Aorta (tissue), 5 donors: ENCODE results near the gene KRT6C. TPM values are rescaled to one million over a fixed set of nuclear protein-coding genes. Genes with fewer than 3 reads are reported as not detected.

Experiments used
- ATAC-seq: fragments of 200-7000 bp; cut with Tn5 transposase; one replicate; pipeline ENCODE4 v1.9.1; 2022; ENCODE audit warnings: moderate library complexity; ENCODE audit not compliant: low FRiP score
- DNase-seq, 2 donors: peaks; one replicate each; pipeline ENCODE4 v3.0.0-alpha.2; 2020
- H3K27ac ChIP-seq, 2 donors: one replicate each; pipeline ENCODE4 v1.5.1; 2013; ENCODE audit warnings: low read length in 2 of 2, mild to moderate bottlenecking in 2 of 2, moderate library complexity in 2 of 2, control low read depth in 1 of 2, inconsistent platforms in 1 of 2, low read depth in 1 of 2
- H3K27me3 ChIP-seq, 2 donors: one replicate each; pipeline ENCODE4 v1.6.1; 2013; ENCODE audit warnings: control low read depth in 1 of 2, low read length in 1 of 2, mild to moderate bottlenecking in 1 of 2, moderate library complexity in 1 of 2; ENCODE audit not compliant: insufficient read depth in 2 of 2, control insufficient read depth in 1 of 2
- H3K36me3 ChIP-seq, 2 donors: one replicate each; pipeline ENCODE4 v1.6.1; 2013; ENCODE audit warnings: control low read depth in 1 of 2, low read length in 1 of 2, mild to moderate bottlenecking in 1 of 2; ENCODE audit not compliant: insufficient read depth in 2 of 2, control insufficient read depth in 1 of 2
- H3K4me1 ChIP-seq, 2 donors: one replicate each; pipeline ENCODE4 v1.6.1; 2013; ENCODE audit warnings: low read length in 2 of 2, control low read depth in 1 of 2, mild to moderate bottlenecking in 1 of 2, moderate library complexity in 1 of 2; ENCODE audit not compliant: insufficient read depth in 2 of 2, control insufficient read depth in 1 of 2
- H3K4me3 ChIP-seq, 2 donors: one replicate each; pipeline ENCODE4 v1.5.1; 2013; ENCODE audit warnings: low read length in 2 of 2, control low read depth in 1 of 2, mild to moderate bottlenecking in 1 of 2
- H3K9me3 ChIP-seq: one replicate; pipeline ENCODE4 v1.6.1; 2013; ENCODE audit warnings: mild to moderate bottlenecking, low read length; ENCODE audit not compliant: control insufficient read depth
- WGBS, 2 donors: extraction: QIAGEN DNeasy Blood & Tissue Kit; methylation state at CpG; one replicate each; pipeline ENCODE4 v1.1.7; 2013; 5-methylcytosine and 5-hydroxymethylcytosine counted together
- intact Hi-C, 2 donors: fragments of 100-400 bp; cut with DNase I; formaldehyde crosslinking; loops; one replicate each; pipeline versions ENCODE4 v1.14.2 to v1.15.0; 2022
- long read RNA-seq, 2 donors: library from polyadenylated mRNA; unstranded; transcript quantifications; one replicate each; pipeline ENCODE4 v2.0.0, GENCODE V29; 2020 to 2021
- polyA plus RNA-seq, 2 donors: library from polyadenylated mRNA; stranded (reverse); fragments of 200-250 nt; gene quantifications; one replicate each; pipeline ENCODE4 v1.2.3, GENCODE V29; 2013
- total RNA-seq, 2 donors: library from RNA; stranded (reverse); fragmentation: NEBNext Ultra II Directional; extraction: Animal tissue kit (Norgen Biotek cat#: 25700); gene quantifications; one replicate each; pipeline ENCODE4 v1.2.1, GENCODE V29; 2021
- donor health status: healthy with polysubstance abuse.
- donor health status: Bipolar disorder and iron deficiency.
- donor health status: DM: no; HTN: no; CAD: no.
- donor health status: DM: no; HTN: no; CAD: no.
- donor health status: DM: yes; HTN: yes; CAD: no.

The KRT6C gene
- total RNA-seq (not detected), polyA plus RNA-seq (under 1 TPM; 0.08 to 0.25 TPM)
- long read RNA-seq, donor 1, result 0 reads
- long read RNA-seq, donor 2, result 0 reads

DNA sequence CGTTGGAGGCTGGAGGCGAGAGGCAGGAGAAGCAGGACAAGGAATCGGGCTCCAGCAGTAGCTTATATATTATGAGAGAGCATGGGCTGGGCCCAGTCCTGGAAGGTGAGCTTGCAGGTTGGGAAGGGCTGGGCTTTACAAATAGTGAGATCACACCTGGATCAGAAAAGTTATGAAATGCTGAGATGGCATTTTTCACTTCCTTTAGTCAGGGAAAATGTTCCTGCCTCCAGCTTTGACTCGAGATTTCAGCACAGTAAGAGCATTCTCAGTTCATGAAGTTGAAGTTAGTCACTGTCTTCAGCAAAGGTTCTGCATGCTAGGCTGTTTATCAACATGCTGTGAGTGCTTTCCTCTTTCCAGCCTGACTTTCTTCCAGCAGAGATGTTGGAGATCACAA, at the start of gene KRT6C:
TSS of gene KRT6C (minus strand) at position 38 of the 400 bp plus-strand sequence. CDS start 68 bp downstream, outside the sequence.
- no peaks in the 10 kb centered on the region for H3K27me3 ChIP-seq
- no peaks in the 10 kb centered on the region for H3K9me3 ChIP-seq
- intact Hi-C loops, result no loop called here
- H3K4me1 ChIP-seq, result no peaks in the 10 kb centered on the region
- WGBS, 2 donors, result 79 to 85% methylated on average over 4 of the region's 4 CpGs
- no peaks in the 10 kb centered on the region for H3K36me3 ChIP-seq
- DNase-seq, result no peak
- no peak for ATAC-seq
- H3K4me3 ChIP-seq, result no peak within 1 kb of the TSS
- no peak within 1 kb of the TSS for H3K27ac ChIP-seq

GRCh38 chr12:52522346-52523011, 48.9 kb upstream of the KRT6C start:
- Histone ChIP-seq H3K36me3 (no peaks in the 10 kb centered on the region), H3K27me3 (no peaks in the 10 kb centered on the region), H3K9me3 (no peaks in the 10 kb centered on the region), H3K4me3 (no peak overlapping the region), H3K27ac (no peak overlapping the region), H3K4me1 (no peaks in the 10 kb centered on the region)
- intact Hi-C loops, result no loop called here
- DNase-seq (no peak), ATAC-seq (no peak)
- WGBS, 2 donors, result 41% methylated on average over 10 of the region's 10 CpGs

DNA sequence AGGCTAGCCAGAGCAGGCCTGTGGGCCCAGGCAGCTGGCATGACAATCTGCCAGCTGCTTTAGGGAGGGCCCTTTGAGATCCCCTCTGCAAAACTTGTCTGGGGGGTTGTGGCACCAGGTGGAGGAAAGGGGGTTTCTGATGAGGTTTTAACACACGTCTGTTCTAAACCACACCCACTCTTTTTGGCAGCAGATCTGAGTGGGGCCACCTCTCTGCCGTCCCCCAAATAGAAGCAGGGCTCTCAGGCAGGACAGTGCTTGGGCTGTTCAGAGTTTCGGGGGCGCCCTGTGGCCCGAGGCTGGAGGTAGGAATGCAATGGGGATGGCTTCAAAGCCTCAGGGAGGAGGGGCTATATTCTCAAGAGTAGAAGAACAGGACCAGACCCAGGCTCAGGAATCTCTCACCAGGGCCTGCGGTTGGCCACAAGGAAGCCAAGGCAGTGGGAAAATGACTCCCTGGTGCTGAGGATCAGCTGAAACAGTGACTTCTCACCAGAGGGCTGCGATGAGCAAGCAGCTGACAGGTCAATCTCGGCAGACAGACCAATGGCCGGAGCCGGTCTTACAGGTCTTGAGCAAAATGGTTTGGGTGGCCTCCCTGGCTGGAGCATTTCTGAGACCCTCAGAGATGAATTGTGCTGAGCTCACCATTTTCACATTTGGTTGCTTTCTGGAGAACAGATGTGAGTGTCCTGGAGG, 48.1 kb upstream of the KRT6C start:
- Histone ChIP-seq H3K4me1 (no peaks in the 10 kb centered on the region), H3K27ac (peak overlapping the region in 1 of 2 donors; percentile 23), H3K27me3 (no peaks in the 10 kb centered on the region), H3K9me3 (no peaks in the 10 kb centered on the region), H3K36me3 (no peaks in the 10 kb centered on the region), H3K4me3 (no peak overlapping the region)
- intact Hi-C loops, result no loop called here
- WGBS, 2 donors, result 83 to 86% methylated on average over 10 of the region's 10 CpGs
- no peak for ATAC-seq
- DNase-seq, result no peak

DNA sequence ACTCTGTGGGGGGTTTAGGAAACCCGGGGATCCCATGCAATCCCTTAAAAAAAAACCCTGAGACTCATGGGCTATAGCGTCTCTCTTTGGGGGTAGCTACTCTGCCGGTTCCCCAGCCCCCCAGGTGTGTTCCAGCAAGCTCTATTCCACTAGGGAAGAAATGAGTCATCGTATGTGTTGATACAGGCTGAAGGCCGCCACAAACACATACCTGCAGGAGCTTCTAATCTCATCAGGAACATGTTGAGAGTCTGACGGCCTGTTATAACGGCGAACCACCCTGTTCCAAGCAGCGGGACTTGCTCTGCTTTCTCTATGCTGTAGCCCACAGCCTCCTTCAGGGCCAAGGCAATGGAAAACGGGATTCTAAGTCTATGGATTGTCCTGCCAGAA, 47.6 kb upstream of the KRT6C start:
- Histone ChIP-seq H3K4me3 (no peak overlapping the region), H3K4me1 (no peaks in the 10 kb centered on the region), H3K9me3 (no peaks in the 10 kb centered on the region), H3K36me3 (no peaks in the 10 kb centered on the region), H3K27me3 (no peaks in the 10 kb centered on the region), H3K27ac (peak overlapping the region in 1 of 2 donors; percentile 23)
- DNase-seq (no peak), ATAC-seq (no peak)
- 65 to 68% methylated on average over 10 of the region's 10 CpGs for WGBS, 2 donors
- intact Hi-C loops, result no loop called here

- H3K4me1 ChIP-seq, result no peaks in the 10 kb centered on the region
- no peak within 1 kb of the TSS for H3K27ac ChIP-seq
- no peak for ATAC-seq
- intact Hi-C loops, result loop anchor here in 1 of 2 donors (10.0 kb wide), 1 partner anchor 365 kb away; no protein-coding TSS in a partner anchor
- WGBS, 2 donors, result 90 to 92% methylated on average over 29 of the region's 29 CpGs
- no peaks in the 10 kb centered on the region for H3K36me3 ChIP-seq
- H3K4me3 ChIP-seq, result no peak within 1 kb of the TSS
- H3K27me3 ChIP-seq, result no peaks in the 10 kb centered on the region
- no peaks in the 10 kb centered on the region for H3K9me3 ChIP-seq
- DNase-seq, result peak in 1 of 2 donors; percentile 42
Measured at GRCh38 chr12:52519826-52520662, 46.4 kb upstream of the KRT6C start, which contains the start of gene KRT5. TSS of gene KRT5 (minus strand) at chr12:52520394. CDS start at chr12:52520296, 98 bp downstream.

DNA sequence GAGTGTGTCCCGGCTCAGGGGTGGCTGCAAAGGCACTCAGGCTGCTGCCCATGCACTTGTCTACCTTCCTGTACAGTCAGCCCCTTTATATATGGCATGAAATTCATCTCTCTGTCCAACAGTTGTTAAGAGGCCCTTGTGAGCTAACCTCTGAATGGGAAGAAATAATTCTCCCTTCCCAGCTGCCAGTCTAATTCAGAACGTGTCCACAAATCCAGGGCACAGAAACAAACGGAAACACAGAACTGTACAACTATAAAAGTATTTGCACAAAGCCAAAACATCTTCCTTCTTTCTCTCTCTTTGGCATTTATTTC, 45.7 kb upstream of the KRT6C start:
- intact Hi-C loops, result loop anchor here in 1 of 2 donors (10.0 kb wide), 1 partner anchor 365 kb away; no protein-coding TSS in a partner anchor

GRCh38 chr12:52518574-52519386, 45.2 kb upstream of the KRT6C start:
- H3K4me1 ChIP-seq, result no peaks in the 10 kb centered on the region
- H3K27ac ChIP-seq, result no peak overlapping the region
- DNase-seq (no peak), ATAC-seq (no peak)
- H3K27me3 ChIP-seq, result no peaks in the 10 kb centered on the region
- H3K4me3 ChIP-seq, result no peak overlapping the region
- no peaks in the 10 kb centered on the region for H3K36me3 ChIP-seq
- intact Hi-C loops, result loop anchor here in 1 of 2 donors (10.0 kb wide), 1 partner anchor 364 kb away; no protein-coding TSS in a partner anchor
- H3K9me3 ChIP-seq, result no peaks in the 10 kb centered on the region
- WGBS, 2 donors, result 79 to 88% methylated on average over 8 of the region's 8 CpGs

More for the DNA sequence above, 45.7 kb upstream of the KRT6C start:
- H3K27me3 ChIP-seq, result no peaks in the 10 kb centered on the region
- H3K27ac ChIP-seq, result no peak overlapping the region
- 72 to 74% methylated on average over 3 of the region's 3 CpGs for WGBS, 2 donors
- no peak overlapping the region for H3K4me3 ChIP-seq
- DNase-seq, result no peak
- no peaks in the 10 kb centered on the region for H3K4me1 ChIP-seq
- H3K36me3 ChIP-seq, result no peaks in the 10 kb centered on the region
- no peaks in the 10 kb centered on the region for H3K9me3 ChIP-seq
- no peak for ATAC-seq

DNA sequence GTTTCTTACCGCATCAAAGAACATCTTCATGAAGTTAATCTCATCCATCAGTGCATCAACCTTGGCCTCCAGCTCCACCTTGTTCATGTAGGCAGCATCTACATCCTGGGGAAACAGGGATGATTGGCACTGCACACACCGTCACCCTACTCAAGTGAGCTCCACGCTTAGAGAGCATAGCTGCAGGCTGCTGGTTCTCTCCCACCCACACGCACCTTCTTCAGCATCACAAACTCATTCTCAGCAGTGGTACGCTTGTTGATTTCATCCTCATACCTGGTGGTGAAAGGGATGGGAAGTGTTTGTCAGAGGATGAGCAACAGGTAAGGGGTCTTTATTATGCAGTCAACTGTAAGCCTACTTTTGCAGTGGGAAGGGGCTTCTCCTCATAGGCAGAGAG, 44.3 kb upstream of the KRT6C start:
- no peaks in the 10 kb centered on the region for H3K36me3 ChIP-seq
- no peaks in the 10 kb centered on the region for H3K27me3 ChIP-seq
- H3K9me3 ChIP-seq, result no peaks in the 10 kb centered on the region
- H3K27ac ChIP-seq, result no peak overlapping the region
- H3K4me1 ChIP-seq, result no peaks in the 10 kb centered on the region
- ATAC-seq (no peak), DNase-seq (no peak)
- intact Hi-C loops, result loop anchor here in 1 of 2 donors (10.0 kb wide), 1 partner anchor 363 kb away; no protein-coding TSS in a partner anchor
- 94 to 96% methylated on average over 5 of the region's 5 CpGs for WGBS, 2 donors
- no peak overlapping the region for H3K4me3 ChIP-seq
